Renal cortex interstitium (tissue), 11 donors: ENCODE measurements around the gene AZU1. TPM values are rescaled to one million over a fixed set of nuclear protein-coding genes. Genes with fewer than 3 reads are reported as not detected.
"Not testable (repeated sequence)": the region's sequence is repeated elsewhere in the genome, so short reads cannot be mapped to it uniquely, and the experiment has no call there.

ENCODE experiments used
- DNase-seq, 11 donors: peaks; one replicate each; pipeline ENCODE4 v3.0.0-alpha.2; 2013; ENCODE audit warnings: low read depth in 9 of 11, low spot score in 4 of 11; ENCODE audit errors: extremely low read depth in 1 of 11
- polyA plus RNA-seq, 3 donors: library from polyadenylated mRNA; unstranded; fragments of 120-200 nt; gene quantifications; one replicate each; pipeline ENCODE4 v1.2.1, GENCODE V29; 2013; ENCODE audit not compliant: insufficient read length in 3 of 3

Gene AZU1
- polyA plus RNA-seq, 3 donors = 1.4 to 1.9 (median 1.9) TPM

DNA sequence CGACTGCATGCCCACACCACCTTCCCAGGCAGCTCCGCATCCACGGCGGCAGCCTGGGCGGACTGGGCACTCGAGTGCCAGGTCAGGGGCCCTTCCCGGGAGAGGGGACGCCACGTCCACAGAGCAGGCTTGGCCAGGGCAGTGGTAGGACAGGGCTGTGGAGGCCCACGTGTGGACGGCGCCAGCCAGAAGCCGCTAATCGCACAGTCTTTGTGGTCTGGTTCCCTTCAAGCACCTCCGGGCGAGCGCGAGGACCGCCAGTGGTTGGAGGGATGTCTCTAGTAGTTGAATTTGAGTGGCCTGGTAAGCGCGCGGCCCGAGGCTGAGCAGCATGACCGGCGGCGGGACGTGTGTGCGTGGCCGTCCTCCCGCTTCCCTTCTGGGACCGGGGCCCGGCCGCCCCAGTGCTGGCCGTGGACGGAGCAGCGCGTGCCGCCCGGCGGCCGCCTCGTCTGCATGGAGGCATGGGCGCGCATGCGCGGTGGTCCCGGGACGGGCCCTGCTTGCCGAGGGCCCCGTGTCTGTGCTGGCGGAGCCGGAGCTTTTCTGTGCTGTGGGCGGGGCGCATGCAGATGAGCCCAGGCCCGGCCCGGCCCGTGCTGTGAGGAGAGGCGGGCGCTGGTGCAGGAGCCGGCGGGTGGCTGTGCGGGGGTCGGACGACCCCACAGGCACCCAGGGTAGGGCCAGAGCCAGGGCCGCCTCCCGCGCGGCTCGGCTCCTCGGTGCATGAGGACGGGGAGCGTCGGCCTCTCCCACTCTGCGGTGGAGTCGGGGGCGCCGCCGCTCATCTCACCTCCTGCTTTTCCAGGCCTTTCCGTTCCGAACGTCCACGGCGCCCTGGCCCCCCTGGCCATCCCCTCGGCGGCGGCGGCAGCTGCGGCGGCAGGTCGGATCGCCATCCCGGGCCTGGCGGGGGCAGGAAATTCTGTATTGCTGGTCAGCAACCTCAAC is 21.8 kb upstream of the AZU1 start:
- DNase-seq = no peak

DNA sequence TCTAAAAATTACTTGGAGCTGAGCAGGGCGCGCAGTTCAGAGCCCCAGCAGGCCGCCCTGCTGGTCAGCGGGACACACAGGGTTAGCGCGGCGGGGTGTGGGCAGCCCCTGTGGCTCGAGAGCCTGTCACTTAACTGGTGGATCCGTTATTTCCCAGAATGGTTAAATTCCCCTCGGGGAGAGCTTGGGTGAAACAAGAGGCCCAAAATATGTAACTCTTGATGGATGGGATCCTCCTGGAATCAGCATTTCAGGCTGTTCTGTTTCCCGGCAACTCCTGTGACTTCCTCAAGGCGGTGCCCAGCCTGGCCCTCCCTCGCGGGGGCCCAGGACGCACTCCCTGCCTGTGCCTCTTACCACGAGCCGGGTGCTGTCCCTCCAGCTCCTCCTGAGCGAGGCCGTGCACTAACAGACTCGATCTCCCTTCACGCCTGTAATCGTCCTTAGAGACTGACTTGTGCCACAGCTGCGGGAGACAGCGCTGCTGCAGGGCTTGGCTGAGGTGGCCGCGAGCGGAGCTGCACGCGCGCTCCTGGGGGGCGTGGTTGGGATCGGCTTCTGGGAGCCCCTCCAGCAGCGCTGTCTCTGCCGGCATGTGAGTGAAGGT is 20.7 kb upstream of the AZU1 start:
- DNase-seq = no peak

DNA sequence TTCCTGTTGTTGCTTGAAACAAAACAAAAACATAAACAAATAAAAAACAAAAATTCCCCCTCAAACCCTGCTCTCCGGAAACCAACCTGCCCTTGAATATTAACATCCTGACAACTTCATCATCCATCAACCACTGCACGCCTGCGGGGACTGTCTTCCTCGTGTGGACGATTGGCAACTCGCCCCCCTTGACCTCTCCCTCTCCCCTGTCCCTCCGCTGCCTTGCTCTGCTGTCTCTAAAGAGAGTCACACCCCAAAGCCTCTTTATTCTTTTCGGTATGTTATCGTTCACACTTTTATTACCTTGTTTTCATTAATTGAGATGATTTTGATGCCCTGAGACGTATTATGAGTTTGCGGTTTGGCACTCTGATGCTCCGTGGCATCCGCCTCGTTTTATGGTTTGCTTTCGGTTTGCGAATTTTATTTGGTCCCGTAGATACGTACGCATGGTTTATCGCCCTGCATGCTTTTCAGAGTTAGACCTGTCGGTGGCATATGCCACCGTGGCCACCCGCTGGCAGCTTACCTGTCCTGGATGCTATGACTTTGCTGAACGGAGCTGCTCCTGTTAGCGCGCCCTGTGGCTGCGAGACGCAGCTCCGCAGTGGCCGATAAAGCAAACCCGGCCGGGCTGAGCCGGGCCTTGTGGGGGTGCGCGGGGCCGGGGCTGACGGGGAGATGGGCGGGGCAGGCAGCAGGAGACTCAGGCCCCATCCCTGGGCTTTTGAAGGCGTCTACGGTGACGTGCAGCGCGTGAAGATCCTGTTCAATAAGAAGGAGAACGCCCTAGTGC is 19.8 kb upstream of the AZU1 start:
- DNase-seq = no peak

DNA sequence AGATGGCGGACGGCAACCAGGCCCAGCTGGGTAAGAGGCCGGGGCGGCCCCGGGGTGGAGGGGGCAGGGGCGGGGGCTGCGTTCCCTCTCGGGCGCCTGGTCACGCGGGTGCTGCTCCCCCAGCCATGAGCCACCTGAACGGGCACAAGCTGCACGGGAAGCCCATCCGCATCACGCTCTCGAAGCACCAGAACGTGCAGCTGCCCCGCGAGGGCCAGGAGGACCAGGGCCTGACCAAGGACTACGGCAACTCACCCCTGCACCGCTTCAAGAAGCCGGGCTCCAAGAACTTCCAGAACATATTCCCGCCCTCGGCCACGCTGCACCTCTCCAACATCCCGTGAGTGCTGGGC is 19.2 kb upstream of the AZU1 start:
- no peak for DNase-seq

DNA sequence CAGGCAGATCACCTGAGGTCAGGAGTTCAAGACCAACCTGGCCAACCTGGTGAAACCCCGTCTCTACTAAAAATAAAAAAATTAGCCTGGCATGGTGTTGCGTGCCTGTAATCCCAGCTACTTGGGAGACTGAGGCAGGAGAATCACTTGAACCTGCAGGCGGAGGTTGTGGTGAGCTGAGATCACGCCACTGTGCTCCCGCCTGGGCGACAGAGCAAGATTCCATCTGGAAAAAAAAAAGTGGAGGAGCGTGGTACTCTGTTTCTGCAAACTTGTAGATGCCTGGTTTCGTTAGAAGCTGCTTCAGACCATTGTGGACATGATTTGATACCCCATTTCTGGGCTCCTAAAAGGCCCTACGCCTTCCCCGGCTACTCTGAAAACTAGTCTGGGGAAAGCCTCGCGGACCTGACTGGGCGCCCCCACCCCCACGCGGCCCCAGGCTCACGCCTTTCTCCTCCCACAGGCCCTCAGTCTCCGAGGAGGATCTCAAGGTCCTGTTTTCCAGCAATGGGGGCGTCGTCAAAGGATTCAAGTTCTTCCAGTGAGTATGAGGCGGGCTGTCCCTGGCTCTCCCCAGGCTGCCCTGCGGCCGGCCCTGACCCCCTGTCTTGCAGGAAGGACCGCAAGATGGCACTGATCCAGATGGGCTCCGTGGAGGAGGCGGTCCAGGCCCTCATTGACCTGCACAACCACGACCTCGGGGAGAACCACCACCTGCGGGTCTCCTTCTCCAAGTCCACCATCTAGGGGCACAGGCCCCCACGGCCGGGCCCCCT is 17.4 kb upstream of the AZU1 start:
- DNase-seq = no peak

DNA sequence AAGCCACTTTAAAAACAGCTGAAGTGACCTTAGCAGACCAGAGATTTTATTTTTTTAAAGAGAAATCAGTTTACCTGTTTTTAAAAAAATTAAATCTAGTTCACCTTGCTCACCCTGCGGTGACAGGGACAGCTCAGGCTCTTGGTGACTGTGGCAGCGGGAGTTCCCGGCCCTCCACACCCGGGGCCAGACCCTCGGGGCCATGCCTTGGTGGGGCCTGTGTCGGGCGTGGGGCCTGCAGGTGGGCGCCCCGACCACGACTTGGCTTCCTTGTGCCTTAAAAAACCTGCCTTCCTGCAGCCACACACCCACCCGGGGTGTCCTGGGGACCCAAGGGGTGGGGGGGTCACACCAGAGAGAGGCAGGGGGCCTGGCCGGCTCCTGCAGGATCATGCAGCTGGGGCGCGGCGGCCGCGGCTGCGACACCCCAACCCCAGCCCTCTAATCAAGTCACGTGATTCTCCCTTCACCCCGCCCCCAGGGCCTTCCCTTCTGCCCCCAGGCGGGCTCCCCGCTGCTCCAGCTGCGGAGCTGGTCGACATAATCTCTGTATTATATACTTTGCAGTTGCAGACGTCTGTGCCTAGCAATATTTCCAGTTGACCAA is 16.7 kb upstream of the AZU1 start:
- DNase-seq = no peak

DNA sequence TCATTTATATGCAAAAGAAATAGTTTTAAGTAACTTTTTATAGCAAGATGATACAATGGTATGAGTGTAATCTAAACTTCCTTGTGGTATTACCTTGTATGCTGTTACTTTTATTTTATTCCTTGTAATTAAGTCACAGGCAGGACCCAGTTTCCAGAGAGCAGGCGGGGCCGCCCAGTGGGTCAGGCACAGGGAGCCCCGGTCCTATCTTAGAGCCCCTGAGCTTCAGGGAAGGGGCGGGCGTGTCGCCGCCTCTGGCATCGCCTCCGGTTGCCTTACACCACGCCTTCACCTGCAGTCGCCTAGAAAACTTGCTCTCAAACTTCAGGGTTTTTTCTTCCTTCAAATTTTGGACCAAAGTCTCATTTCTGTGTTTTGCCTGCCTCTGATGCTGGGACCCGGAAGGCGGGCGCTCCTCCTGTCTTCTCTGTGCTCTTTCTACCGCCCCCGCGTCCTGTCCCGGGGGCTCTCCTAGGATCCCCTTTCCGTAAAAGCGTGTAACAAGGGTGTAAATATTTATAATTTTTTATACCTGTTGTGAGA is 16.1 kb upstream of the AZU1 start:
- DNase-seq = no peak

DNA sequence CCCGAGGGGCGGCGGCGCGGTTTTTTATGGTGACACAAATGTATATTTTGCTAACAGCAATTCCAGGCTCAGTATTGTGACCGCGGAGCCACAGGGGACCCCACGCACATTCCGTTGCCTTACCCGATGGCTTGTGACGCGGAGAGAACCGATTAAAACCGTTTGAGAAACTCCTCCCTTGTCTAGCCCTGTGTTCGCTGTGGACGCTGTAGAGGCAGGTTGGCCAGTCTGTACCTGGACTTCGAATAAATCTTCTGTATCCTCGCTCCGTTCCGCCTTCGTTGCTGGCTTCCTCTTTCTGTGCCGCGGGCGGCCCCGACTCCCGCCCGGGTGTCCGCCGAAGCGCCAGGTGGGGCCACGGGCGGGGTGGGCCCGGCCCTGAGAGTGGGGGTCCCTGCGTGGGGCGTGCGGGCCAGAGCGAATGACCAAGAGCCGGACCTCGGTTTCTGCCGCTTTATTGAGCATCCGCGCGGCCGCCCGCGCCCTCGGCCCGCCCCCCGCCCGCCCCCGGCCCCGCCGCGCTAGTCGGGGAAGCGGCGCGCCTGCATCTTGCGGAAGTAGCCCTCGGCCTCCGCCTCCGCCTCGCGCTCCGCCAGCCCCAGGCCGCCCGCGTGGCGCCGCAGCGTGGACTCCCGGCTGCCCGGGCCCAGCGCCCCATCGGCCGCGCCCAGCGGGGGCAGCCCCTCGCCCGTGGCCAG is 15.4 kb upstream of the AZU1 start:
- no peak for DNase-seq

DNA sequence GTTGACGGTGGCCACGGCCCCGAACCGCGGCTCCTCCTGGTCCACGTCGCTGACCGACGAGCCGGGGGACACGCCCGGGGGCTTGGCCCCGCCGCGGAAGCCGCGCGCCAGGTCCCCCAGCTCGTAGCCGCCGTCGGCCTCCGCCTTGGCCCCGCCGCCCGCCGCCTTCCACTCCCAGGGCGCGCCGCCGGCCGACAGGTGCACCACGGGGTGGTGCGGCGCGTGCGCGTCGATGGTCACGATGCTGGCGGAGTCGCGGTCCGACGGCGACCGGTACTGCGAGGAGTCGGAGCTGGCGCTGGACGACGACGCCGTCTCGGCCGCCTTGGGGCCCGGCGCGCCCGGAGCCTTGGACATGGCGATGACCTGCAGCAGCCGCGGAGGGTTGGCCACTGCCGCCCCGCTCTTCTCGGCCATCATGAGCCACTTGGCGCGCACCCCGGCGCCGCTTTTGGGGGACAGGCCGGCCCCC is 14.9 kb upstream of the AZU1 start:
- DNase-seq = no peak

DNA sequence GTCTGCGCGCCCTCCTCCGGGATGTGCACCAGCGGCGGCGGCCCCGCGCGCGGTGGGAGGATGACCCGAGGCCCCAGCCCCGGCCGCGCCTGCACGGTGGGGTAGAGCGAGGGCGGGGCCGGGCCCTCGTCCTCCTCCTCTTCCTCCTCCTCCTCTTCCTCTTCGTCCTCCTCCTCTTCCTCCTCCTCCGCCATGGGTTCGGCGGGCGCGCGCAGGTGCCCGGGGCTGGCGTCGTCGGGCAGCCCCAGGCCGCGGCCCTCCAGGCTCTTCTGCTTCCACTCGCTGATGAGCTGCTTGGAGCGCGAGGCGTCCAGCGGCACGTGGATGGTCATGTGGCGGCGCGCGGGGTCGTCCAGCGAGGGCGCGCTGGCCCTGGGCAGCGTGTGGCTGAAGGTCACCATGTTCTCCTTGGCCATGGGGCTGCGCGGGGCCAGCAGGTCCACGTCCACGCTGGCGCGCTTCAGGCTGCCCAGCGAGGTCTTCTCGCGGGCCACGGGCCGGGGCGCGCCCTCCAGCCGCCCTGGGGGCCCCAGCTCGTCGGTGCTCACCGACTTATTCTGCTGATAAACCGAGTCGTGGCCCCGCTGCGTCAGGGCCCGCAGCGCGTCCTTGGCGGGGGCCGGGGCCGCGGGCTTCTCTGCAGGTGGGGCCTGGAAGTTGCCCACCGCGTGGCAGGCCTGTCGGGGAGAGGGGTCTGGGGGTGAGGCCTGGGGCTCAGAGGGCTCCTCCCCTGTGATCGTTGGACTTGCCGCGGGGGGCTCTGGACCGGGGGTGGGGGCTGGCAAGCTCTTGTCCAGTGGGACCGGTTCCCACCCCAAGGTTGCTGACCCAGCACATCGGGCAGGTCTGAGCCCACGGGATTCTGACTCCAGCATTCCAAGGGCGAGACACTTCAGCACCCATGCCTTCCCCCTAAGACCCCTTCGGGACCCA is 14.2 kb upstream of the AZU1 start:
- no peak for DNase-seq

DNA sequence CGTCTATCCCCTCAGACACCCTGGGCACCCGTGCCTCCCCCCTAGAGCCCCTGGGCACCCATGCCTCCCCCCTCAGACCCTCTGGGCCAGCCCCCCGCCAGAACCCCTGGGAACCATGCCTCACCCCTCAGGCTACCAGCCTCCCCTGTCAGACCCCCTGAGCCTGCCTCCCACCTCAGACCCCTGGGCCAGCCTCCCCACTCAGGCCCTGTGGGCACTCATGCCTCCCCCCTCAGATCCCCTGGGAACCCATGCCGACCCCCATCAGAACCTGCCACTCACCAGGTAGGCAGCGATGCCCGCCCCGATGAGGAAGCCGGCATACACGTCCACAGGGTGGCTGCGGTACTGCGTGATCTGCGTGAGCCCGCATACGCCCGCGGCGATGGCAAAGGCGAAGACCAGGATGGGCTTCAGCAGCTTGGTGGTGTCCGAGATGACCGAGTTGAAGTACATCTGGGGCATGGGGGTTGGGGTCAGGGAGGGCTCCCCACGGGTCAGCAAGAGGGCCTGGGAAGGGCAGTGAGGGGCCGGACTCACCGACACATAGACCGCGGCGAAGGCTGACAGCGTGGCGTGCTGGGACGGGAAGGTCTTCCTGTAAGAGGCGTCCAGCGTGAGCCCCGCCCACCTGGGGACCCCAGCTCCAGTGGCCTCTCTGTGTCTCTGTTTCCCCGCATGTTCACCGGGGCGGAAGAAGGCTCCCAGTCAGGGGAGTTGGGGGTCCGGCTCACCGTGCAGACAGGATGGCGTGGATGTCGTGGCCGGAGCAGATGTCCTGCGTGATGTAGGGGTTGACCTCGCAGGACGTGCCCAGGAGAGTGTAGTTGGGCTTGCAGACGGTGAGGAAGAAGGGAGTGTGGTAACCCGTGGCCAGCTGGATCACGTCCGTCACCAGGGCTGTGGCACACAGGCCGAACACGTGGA is 13.2 kb upstream of the AZU1 start:
- no peak for DNase-seq

DNA sequence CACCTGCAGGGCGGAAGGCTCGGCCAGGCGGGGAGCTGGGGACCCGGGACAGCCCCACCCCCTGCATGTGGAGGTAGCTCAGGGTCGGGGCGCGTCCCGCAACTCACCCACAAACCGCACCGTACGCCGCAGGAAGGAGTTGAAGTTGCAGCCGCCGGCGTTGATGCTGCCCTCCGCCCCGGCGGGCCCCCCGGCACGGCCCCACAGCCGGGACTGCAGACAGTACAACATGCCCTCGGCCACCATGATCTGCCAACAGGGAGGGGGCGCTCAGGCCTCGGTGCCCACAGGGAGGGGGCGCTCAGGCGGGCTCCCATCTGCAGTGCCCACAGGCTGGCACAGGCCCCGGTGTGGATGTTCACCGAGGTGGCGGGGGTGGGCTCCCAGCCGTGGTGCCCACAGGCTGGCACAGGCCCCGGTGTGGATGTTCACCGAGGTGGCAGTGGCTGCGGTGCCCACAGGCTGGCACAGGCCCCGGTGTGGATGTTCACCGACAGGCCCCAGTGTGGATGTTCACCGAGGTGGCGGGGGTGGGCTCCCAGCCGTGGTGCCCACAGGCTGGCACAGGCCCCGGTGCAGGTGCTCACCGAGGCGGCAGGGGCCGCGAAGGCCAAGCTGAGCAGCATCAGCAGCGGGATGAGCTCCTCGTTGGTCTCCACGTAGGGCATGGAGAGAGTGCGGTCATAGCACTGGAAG is 12.4 kb upstream of the AZU1 start:
- no peak for DNase-seq

DNA sequence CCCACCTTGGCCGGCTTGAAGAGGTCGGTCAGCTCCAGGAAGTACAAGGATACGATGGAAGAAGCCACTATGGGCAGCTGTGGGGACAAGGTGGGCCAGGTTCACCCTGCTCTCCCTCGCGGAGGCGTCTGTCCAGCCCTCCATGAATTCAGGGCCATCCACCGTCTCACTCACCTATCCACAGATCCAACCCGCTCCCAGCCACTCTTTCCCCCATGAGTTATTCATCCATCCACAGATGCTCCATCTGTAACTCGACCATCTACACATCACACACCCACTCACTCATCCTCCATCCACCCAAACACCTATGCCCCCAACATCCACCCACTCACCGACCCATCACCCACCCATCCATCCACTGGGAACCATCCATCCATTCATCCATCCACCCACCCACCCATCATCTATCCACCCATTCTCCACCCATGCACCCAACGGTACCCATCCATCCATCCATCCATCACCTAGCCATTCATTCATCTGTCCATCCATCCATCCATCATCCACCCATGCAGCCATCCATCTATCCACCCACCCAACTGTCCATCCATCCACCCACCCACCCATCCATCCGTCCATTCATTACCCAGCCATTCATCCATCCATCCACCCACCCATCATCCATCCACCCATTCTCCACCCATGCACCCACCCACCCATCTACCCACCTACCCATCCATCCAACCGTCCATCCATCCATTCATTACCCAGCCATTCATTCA is 11.7 kb upstream of the AZU1 start:
- no peak for DNase-seq

DNA sequence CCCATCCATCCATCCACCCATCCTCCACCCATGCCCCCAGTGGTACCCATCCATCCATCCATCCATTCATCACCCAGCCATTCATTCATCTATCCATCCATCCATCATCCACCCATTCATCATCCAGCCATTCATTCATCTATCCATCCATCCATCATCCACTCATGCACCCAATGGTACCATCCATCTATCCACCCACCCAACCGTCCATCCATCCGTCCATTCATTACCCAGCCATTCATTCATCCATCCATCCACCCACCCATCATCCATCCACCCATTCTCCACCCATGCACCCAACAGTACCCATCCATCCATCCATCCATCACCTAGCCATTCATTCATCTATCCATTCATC is 11.2 kb upstream of the AZU1 start:
- DNase-seq = no peak

DNA sequence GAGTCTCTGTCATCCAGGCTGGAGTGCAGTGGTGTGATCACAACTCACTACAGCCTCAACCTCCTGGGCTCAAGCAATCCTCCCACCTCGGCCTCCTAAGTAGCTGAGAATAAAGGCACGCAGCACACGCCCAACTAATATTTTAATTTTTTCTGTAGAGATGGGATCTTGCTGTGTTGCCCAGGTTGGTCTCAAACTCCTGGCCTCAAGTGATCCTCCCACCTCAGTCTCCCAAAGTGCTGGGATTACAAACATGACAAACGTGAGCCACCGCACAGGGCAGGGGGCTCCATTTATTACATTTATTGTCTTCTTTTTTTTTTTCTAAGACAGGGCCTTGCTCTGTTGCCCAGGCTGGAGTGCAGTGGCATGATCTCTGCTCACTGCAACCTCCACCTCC is 7.4 kb upstream of the AZU1 start:
- DNase-seq = not testable (repeated sequence)
